NCI-H1048 (cell line): Measurements from ENCODE around the gene PPP2R5C.

Experiments used
- DNase-seq: peaks from one replicate; lab custom pipeline; 2025; lab: John Stamatoyannopoulos, UW

PPP2R5C gene

DNA sequence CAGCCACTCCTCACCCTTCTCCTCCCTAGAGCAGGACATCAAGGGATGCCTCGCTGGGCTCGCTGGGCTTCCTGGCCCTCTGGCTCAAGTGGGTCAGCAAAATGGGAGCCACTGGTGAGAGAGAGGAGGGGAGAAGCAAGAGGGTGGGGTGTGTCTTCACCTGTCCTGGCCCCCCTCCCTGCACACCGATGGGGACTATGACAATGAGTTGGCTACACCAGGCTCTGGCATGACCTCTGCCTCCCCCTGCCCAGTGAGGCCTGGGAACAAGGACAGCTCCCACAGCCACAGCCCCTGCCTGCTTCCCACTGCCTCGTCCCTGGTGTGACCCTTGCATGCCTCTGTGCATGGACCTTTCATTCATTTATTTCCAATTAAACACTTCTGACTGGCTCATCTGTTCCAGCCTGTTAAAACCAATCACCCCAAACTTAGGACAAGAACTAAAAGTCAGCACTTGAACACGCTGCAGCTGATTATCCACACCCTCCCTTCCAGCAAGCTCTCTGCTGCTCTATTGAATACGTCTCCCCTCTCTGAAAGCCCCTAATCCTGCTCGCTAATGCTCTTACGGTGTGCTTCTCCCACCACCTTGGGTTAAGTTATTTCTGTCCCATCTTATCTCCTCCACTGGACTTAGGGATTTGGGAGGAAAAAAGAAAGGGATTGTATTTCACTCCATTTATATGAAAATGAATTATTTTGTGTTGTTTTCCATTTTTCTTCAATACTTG is 5.8 kb upstream of the PPP2R5C start:
- DNase-seq = no peak

DNA sequence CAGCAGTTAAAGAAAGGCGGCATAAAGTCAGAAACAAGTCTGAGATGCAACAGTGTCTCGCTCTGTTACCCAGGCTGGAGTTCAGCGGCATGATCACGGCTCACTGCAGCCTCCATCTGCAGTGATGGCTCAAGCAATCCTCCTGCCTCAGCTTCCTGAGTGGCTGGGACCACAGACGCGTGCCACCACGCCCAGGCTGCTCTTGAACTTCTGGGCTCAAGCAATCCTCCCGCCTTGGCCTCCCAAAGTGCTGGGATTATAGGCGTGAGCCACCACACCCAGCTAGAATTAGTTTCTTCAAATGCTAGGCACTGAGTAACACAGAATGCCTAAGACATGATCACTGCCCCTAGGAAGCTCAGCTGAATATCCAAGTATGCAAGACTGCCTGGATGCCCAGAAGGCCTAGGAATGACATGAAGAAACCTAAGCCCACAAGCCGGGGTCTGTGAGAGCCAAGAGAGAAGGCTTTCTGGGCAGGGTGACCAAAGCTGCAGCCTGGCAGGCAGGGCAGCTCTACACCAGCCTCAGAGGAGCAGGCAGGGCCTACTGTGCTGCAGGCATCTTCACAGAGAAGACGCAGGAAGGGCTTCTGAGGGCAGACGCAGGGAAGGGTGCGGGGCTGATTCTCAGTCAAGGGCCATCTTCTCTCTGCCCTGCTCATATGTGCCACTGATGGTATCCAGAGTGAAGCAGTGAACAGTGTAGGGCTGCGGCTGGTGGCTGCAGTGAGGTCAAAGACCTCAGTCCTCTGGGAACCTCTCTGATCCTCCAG is 4.3 kb upstream of the PPP2R5C start:
- no peak for DNase-seq

DNA sequence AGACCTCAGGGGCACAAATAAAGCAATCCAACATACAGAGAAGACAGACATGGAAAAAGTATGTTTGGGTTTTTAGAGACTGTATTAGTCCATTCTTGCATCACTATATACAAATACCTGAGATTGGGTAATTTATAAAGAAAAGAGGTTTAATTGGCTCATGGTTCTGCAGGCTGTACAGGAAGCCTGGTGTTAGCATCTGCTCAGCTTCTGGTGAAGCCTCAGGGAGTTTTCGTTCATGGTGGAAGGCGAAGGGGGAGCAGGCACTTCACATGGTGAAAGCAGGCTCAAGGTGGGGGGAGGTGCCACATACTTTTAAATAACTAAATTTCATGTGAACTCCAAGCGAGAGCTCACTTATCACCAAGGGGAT is 3.7 kb upstream of the PPP2R5C start:
- no peak for DNase-seq

DNA sequence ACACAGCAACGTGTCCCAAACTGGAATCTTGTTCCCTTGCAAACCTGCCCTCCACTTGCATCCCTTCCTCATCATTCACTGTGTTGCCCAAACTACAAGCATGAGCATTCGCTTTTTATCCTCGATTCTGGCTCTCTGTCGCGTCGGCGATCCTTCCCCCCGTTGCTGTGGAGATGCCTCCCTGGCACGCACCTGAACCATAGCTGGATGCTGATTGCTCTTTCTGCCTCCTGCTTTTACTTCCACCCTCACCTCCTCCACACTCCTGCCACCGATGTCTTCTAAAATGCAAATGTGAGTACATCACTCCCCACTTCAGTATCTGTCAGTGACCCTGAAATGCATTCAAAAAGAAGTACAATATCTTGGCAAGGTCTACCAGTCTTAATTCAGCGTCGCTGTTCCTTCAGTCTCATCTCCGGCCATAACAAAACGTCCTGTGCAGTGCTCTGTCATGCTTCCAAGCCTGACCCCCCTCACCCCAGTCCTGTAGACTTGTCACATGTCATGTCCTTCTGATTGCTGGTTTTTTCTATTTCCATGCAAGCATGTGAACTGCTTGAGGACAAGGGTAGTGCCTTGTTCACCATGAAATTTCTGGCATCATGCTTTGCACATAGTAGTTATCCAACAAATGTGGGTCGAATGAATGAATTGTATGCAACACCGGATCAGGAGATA is 2.5 kb upstream of the PPP2R5C start:
- no peak for DNase-seq

DNA sequence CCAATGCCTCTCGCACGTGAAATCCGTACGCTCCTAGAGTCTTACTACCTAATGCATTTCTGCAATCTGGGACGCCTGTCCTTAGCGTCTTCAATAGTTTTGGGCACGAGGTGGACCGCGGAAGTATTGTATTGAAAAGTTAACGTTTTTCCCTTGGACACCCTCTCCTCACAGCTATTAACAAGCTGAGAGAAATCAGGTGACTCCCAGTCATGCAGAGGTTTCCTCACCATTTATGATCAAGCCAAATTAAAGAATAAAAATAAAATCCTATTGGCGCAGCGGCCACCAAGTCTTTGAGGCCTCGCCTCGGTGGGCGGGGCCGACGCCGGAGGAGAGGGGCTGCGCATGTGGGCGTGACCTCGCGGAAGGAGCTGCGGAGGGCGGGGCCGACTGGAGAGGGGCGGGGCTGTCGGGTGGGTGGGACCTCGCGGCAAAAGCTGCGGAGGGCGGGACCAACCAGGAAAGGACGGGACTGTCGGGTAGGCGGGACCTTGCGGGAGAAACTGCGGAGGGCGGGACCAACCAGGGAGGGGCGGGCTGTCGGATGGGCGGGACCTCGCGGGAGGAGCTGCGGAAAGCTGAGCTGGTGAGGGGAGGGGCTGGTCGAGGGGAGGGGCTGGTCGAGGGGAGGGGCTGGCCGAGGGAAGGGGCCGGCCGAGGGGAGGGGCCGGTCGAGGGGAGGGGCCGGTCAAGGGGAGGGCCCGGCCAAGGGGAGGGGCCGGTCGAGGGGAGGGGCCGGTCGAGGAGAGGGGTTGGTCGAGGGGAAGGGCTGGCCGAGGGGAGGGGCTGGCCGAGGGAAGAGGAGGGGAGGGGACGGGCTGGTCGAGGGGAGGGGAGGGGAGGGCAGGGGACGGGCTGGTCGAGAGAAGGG is 1.1 kb upstream of the PPP2R5C start:
- DNase-seq = peak; percentile 91

DNA sequence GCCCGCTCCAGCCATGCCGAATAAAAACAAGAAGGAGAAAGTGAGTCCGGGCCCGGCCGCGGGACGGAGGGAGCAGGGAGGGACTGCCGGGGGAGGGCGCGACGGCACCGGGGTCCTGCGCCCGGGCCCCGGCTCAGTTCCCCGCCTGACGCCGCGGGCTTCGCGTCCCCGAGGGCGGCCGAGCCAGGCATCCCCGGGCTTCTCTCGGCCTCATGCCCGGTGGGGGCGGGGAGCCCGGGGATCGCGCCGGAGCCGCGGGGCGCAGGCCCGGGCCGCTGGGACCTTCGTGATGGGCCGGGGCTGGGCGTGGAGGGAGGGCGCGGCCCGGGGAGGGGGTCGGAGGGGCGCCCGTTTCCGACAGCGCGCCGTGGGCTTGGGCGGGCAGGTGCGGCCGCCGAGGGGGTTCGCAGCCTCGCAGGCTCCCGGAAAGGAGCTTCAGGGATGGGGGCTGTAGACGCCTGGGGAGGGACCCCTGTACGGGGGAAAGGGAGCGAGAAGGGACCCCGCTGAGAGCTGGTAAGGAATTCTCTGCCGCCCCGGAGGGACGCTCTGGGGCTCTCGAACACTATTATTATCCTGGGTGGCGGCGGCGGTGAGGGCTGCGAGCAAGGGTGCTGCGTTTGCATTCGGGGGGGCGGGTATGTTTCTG is 496 bp downstream of the PPP2R5C start:
- DNase-seq = no peak

DNA sequence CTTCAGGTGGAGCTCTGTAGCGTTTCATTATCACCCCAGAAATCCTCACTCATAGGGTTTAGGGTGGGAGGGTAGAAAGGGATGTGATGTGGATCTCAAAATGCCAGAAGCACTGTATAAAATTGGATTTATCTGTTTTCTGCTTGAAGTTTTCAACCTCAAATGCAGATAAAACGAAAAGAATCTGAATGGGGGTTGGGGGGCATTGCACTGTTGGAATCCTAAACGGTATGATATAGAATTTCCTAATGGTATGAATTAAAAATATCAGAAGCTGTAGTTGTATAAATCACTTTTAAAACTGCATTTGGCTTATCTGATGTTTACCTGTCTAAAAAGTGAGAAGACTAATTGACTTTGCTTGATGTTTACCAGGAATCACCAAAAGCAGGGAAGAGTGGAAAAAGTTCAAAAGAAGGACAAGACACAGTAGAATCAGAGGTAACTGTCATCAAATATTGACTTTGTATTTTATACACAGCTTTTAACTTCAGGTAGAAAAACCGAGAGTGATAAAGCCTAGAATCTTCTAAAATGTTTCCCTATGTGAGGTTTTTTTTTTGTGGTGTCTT is 1.1 kb downstream of the PPP2R5C start:
- DNase-seq = no peak

DNA sequence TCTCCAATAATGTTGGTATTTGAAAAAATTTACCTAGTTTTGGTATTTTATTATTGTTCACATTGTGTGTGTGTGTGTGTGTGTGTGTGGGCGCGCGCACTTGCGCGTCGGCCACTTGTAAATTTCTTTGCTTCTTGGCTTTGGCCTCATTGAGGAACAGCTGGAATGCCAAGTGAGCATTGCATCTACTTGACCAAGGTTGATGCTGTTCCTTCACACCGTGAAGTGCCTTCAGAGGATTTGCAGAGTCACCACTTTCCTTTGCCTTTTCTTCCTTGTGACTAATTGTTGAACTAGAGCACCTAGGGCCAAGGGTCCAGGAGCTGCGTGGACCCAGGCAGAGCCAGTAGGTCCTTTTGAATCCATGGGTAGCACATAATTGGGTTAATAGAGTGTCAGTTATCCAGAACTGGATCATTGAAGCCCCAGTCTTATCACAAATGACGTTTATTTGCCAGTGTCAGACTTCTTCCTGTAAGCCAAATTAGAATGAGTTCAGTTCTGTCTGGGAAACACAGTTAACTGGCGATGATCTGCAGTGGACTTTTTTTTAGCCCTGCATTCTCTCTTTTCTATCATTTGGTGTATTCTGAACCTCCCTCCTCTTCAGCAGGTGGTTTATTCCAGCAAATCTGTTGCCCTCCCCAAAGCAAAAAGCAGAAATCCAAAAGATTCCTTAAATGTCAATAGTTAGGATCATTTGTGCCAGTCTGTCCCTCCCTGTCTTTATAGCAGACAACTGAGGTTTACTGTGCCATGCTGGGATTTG is 2.6 kb downstream of the PPP2R5C start:
- no peak for DNase-seq

DNA sequence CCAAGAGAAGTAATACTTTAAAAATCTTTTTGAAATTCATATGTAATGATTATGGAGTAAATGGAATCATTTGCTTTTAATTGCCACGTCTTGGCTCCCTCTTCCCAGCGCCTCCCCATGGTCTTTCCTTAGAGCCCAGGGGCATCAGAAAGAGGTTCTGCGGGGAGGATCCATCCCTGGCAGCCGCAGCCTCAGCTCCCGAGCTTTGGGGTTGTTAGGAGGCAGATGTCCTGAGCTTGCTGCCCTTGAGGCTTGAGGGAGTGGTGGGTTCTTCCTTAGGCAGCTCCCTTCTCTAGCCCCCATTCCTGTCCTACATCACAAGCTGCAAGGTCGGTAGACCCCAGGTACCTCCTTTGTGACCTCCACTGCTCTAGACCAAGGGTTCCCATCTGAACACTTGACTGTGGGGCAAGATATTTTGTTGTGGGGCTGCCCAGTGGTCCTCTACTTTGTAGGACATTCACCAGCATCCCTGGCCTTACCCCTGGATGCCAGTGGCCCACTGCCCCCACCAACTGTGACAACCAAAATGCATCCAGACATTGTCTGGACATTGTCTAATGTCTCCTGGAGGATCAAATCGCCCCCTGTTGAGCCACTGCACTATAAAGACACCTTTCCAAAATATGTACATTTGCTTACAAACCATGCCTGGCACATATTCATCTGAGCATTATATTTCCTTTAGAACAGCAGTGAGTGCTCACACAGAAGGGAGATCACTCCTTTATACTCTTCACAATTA is 6.3 kb downstream of the PPP2R5C start:
- DNase-seq = no peak

DNA sequence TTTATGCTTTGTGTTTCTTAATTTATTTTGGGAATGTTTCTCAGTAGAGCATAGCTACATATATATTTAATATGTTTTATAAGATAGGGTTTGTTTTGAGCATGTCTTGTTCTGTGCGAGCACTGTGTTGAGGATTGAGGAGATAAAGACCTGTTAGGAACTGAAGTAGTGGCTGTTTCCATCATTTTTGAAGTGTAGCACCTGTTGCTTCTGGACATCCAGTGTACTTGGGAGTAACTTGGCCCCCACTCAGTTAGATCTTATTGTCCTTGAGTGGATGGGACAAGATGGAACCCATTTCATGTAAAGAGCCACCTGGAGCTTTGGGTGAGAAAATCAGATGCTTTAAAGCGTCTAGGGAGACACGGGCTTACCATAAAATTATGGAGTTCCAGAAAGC is 8.7 kb downstream of the PPP2R5C start:
- DNase-seq = no peak

DNA sequence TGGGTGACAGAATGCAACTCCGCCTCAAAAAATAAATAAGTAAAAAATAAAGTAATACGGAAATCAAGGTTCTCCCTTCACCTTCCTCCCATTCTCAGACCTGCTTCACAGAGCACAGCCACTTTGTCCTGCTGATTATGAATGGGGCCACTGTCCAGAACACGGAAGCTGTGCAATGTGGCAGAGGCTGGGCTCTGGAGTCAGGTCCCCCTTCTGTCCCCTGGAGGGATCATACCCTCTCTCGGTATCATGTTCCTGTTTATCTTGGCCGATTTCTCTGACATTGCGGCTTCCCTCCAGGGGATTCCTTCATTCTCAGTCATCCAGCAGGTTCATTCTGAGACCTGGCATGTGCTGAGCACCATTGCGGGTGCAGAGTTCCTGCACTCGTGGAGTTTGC is 11.3 kb downstream of the PPP2R5C start:
- no peak for DNase-seq

DNA sequence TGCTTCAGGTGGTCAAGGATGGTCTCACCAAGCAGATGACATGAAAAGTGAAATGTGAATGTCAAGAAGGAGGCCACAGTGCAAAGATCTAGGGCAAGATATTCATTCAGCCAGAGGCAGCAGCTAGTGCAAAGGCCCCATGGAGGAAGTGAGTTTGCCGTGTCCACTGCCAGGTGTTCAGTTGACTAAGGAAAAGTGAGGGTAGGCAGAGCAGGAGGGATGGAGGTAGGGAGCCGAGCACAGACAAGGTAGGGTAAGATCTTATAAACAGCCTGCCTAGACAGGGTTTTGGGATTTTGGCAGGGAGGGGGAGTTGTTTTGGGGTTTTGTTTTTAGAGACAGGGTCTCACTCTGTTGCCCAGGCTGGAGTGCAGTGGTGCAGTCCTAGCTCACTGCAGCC is 11.9 kb downstream of the PPP2R5C start:
- DNase-seq = no peak

DNA sequence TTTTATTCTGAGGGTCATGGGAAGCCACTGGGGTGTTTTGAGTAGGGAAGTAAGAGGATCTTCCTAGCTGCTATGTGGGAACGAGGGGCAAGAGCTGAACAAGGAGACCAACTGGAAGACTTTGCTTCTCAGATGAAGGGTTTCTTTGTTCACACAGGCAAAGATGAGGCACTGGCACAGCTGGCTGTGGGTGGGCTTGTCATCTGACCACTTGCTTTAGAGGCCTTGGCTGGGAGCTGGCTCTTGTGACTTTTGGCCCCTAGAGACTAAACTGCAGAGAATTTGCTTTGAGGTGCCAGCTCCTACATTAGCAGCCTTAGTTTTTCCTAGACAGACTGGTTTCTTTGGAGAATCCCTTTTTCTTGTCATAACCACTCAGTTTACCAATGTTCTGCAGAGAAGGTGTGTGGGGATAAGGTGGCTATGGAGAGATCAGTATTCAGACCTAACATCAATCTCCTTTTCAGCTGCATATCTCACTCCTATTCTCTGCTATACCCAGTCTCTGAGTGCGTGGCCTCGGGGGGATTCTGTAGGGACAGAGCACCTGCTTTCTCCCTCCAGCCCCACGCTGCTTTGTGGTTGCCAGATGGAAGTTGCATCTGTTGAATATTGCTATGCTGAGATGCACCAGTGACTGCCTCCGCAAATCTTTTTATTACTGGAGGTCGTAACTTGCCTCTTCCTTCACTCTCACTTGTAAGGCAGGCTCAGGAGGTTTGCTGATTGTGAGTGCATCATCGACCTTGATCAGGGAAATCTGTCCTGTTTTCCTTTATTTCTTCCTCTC is 12.7 kb downstream of the PPP2R5C start:
- no peak for DNase-seq

DNA sequence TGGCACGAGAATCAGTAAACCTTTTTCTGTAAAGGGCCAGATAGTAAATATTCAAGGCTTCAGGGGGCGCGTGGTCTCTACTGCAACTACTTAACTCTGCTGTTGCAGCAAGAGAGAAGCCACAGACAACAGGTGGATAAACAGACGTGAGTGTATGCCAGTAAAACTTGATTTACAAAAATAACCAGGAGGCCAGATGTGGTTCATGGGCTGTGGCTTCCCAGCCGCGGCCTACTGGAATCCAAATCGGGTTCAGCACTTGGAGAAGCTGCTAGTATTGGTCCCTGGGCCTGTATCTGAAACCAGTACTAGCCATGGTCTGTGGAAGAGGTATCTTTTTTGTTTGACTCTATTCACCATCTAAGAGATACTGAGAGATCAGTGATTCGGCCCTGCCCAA is 13.3 kb downstream of the PPP2R5C start:
- no peak for DNase-seq

DNA sequence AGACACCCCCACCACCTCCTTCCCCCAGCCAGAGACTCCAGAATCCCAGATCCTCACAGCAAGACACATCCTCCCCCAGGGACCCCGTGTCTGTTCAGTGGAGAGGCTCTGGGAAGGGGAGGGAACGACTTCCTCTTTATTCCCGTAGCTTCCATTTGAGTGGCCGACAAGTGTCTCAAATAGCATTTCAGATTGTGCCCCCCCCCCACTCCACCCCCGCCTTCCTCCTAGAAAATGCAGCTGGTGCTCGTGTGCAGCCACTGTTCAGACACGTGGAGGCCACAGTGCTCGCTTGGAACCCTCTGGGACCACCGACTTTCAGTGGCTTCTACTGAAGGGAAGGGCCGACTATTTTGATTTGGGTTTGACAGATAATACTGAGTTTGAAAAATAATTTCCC is 14.3 kb downstream of the PPP2R5C start:
- DNase-seq = no peak

DNA sequence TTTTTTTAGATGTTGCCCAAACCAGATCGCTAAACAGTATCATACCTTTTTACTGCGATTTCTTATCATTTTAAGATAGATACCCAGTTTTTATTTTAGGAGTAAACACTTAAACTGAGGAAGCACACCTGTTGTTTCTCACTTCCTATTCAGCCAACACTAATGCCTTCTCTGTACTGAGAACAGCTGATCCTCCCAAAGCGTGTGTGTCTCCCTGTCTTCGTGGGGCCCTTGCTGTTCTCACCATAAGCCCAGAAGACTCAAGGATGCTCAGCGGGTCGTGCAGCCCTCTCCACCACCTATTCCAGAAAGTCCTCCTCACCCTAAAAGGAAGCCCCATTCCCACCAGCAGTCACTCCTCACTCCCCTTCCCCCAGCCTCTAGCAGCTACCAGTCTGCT is 14.8 kb downstream of the PPP2R5C start:
- no peak for DNase-seq

DNA sequence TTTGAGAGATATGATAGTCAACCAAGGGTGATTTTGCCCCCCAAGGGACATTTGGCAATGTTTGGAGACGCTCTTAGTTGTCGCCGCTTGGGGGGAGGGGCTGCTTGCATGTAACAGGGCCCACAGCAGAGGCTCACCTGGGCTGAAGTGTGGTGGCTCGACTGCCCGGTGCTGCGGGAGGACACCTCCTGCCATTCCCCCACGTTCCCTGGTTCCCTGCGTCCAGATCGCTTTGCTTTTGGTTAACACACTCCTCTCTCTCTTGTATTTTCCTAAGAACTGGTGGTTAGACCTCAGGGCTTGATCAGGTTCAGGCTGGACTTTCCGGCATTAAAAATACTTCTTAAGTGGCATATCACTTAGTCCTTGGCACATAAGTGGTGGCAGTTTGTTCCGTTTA is 18.9 kb downstream of the PPP2R5C start:
- no peak for DNase-seq

DNA sequence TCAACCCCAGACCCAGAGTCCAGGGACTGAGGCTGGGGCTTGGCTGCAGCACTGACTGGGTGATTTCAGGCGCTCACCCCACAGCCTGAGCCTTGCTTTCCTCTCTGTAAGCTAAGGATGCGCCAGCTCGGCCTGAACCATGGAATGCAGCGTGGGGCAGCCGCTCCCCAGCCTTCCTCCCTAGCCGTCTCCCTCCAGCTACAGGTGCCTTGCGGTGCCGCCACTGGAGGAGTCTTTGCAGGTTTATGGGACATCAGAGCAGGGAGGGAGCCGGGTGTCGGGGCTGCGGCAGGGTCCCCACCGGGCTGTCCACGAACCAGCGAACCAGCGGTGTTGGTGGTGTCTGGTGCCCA is 19.4 kb downstream of the PPP2R5C start:
- DNase-seq = no peak
